Retina (tissue), 1 donor: ENCODE data around the gene OTUB1.
"Not testable (repeated sequence)": the region's sequence is repeated elsewhere in the genome, so short reads cannot be mapped to it uniquely, and the experiment has no call there.

ENCODE experiments used
- DNase-seq: peaks from one replicate; pipeline ENCODE4 v3.0.0-alpha.2; 2016

OTUB1 gene

GRCh38 chr11:64026575-64027205, 40.5 kb downstream of the OTUB1 start:
- DNase-seq: no peak

GRCh38 chr11:64027651-64028397, 41.6 kb downstream of the OTUB1 start:
- no peak for DNase-seq

DNA sequence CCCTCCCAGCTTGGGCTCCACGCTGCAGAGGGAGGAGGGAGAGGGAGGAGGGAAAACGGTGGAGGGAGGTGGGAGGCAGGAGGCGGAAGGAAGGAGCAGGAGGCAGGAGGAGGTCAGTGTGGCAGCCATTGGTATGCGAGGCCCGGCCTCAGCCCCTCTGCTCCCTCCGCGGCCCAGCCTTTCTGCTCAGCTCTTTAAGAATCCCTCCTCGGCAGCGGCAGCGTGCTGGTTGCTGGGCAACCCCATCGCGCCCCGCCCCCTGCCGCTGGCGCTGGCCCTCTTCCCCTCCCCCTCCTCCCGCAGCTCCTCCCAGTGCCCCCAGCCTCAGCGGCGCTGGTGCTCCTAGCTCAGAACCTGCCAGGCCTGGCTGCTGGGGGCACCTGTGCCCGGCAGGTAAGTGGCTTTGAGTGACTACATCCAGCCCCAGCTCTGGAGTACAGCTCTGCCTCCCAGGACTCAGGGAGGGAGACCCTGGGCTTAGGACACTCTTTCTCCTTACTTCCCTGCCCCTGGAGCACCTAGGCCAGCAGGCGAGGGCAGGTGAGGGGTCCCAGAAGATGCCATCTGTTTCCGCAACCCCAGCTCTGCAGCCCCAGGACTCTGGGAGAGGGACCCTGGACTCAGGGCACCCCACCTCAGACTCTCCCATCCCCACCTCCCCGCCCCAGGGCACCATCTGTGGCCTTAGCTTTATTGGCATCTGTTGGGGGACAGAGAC, 42.3 kb downstream of the OTUB1 start:
- DNase-seq: peak; percentile 82

- no peak for DNase-seq
Observed at GRCh38 chr11:64029773-64030172, 43.5 kb downstream of the OTUB1 start.

DNA sequence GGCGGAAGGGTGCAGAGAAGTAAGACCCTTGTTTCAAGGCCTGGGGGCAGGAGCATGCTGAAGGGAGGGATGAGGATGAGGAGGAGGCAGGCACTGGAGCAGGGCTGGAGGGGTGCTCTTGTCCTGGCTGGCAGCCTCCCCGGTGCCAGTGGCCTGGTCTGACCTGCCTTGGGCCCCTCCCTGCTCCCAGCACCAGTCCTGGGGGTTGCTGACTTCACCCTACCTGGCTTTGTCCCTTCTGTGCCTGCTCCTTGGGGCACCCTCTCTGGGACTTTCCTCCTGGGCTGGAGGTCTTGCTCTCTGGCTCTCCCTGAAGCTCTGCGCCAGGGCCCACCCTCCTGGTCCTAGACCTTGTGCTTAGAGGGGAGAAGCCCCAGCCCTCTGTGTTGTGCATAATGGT, 44.8 kb downstream of the OTUB1 start:
- DNase-seq: no peak

- no peak for DNase-seq
Observed at GRCh38 chr11:64032050-64032449, 45.8 kb downstream of the OTUB1 start.

DNA sequence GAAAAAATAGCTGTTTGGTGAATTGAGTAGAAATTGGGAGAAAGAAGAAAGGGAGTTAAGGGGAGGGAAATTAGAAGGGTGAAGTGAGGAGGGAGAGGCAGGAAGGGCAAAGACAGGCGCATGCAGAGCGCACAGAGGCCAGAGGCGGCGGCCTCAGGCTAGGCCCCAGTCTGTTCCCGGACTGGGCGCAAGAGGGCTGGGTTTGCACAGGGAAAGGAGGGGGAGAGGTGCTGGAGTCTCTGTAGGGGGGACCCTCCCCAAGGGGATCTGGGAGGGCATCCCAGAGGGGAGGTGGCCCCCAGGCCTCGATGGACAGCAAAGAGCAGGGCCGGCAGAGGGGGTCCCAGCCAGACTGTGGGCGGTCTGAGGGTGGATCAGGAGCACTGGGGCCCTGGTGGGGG, 48.2 kb downstream of the OTUB1 start:
- no peak for DNase-seq

- no peak for DNase-seq
Observed at GRCh38 chr11:64035081-64035524, 48.9 kb downstream of the OTUB1 start.

- DNase-seq: no peak
Observed at GRCh38 chr11:64035576-64035975, 49.3 kb downstream of the OTUB1 start, which contains the start of gene FLRT1. Gene FLRT1 (plus strand): TSS chr11:64035931. CDS start chr11:64116268, 80,337 bp downstream.

- peak; percentile 76 for DNase-seq
Observed at GRCh38 chr11:64036087-64037026, 50.1 kb downstream of the OTUB1 start.

DNA sequence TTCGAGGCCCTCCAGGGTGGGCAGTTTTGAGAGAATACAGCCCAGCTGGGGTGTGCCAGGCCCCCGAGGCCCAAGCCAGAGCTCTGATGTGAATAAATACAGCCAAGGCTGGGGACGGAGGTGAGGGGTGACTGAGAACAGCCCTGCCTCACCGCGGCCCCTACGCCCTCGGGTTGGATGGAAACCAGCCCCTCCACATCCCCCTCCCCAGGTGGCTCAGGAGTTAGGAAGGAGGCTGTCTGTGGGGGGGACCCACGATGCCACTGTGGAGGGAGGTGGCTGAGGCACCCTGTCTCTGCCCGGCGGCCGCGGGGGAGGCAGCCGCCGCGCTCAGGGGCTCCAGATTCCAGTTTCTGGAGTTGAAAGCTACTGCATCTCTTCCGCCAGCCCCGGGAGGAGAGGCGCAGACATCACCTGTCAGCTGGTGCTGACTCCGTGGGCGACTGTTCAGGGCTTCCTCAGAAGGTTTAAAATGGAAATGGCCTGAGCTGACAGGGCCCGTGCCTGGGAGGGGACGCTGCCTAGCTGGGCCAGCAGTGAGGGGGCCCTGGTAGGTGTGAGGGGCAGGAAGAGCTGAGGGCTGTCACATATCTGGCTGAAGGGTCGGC, 50.9 kb downstream of the OTUB1 start:
- DNase-seq: no peak

DNA sequence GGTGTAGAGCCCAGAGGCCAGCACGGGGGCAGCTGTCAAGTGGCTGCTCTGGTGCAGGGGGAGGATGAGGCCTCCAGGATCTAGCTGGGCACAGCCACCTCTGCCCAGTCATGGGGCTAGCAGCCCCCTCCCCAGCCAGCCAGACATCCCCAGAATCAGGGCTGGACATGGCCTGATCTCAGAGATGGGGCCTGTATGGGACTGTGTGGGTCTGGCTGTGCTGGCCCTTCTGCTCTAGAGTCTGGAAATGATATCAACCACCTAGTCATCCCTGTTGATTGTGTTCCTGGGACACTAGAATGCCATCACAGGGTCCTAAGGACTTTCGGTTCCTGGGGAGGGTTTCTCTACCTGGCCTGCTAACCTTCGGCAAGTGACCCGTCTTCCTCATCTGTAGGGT, 52.3 kb downstream of the OTUB1 start:
- no peak for DNase-seq

DNA sequence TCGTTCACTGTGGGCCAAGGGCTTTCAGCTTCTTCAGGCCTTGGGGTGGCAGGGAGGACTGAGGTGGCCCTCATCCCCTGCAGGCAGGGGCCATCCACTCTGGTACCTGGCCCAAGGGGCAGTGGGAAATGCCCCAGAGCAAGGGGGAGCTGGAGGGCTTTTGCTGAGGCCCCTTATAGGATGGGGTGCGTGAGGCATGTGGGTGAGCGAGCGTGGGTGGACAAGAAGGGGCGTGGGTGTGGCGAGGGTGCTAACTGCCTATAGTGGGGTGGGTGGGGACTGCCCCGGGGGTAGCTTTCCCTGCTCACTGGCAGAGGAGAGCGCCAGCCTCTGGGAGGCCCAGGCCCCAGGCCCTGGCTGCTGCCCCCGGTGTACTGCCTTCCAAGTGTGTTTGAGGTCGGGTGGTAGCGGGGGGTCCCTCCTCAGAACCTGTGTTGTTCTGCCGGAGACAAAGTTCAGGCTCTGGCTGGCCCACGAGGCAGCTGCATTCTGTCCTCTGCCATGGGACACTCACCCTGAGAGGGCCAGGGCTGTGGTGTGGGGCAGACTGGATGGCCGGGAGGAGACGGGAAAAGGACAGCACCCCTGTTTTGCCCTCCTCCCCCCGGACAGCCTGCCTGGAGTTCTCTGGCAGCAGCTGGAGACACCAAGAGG, 52.9 kb downstream of the OTUB1 start:
- DNase-seq: no peak

DNA sequence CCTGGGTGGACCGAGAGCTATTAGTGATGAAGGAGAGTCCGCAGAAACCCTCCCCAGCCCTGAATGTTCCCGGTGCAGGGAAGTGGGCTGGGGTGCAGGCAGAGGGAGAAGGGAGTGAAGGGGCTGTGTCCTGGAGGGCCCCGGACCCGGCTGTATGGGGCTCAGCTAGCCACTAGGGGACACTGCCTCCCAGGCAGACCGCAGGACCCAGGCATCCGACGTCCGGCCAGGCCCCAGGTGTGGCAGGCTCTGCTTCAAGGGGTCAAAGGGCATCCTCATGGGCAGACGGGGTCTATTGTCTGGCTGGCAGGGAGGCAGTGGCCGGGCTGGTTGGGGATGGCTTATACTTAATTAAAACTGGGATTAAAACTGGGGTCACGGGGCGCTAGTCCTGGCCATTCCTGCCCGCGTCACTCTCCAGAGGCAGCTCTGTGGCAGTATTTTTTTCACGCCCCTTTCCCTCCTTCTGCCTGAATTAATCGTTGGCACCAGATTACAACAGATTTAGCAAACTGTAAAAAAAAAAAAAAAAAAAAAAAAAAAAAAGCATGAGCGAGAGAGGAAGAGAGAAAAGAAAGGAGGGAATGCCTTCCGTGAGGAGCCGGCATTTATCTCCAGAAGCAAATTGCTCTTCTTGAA, 54.6 kb downstream of the OTUB1 start:
- peak; percentile 61 for DNase-seq

DNA sequence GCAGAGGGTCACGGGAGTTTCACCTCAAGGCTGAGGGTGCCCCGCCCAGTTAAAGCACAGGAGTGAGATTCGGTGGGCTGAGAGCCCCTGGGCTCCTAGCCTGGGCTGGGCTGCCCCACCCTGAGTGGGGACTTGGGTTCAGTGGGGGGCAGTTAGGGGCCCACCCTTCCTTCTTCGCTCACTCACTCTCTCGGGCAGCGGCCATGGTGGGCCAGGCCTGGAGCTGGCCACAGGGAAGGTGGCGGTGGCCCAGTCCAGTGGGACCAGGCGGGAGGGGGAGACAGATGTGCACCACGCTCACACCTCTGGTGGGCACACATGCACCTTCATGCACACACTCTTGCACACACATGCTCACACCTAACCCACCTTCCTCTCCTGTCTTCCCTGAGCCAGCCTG, 55.6 kb downstream of the OTUB1 start:
- no peak for DNase-seq

DNA sequence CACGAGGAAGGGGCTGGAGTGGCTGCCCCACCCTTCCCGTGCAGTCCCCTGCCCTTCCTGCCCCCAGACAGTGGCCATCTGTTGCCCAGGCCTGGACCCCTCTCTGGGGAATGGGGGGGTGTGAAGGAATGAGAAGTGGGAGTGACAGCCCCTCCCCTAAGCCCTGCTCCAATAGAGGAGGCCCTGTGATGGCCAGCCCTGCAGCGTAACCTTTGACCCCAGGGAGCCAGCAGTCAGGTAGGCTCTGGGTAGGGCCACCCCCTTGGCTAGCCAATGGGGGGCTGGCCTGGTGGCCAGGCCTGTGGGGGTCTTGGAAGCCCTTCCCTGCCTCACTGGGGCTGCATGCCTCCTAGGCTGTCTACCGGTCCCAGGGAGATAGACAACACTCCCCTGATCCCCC, 56.1 kb downstream of the OTUB1 start:
- DNase-seq: no peak

DNA sequence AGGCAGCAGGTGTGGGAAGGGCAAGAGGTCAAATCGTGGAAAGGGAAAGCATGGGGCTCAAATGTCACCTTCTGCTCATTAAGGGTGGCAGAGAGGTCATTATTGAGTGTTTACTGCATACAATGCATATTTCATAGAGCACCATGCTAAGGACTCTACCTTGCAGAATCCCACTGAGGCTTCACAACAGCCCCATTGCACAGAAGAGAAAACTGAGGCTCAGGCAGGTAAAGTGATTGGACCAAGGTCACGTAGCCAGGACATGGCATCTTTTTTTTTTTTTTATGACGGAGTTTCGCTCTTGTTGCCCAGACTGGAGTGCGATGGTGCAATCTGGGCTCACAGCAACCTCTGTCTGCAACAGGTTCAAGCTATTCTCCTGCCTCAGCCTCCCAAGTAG, 57.3 kb downstream of the OTUB1 start:
- DNase-seq: no peak

- peak; percentile 71 for DNase-seq
Observed at GRCh38 chr11:64044730-64045393, 58.6 kb downstream of the OTUB1 start.

DNA sequence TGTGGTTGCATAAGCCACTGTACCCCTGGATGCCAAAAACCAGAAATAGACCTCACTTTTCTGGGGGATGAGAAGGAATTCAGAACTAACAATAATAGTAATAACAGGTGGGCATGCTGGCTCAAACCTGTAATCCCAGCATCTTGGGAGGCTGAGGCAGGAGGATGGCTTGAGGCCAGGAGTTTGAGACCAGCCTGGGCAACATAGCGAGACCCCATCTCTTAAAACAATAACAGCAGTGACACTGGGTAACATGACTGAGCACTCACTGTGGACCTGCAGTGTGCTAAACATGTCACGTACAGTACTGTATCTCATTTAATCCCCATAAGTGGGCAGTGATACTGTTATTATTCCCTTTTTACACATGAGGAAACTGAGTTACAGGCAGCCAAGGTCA, 59.5 kb downstream of the OTUB1 start:
- DNase-seq: no peak

- DNase-seq: not testable (repeated sequence)
Observed at GRCh38 chr11:64047373-64047772, 61.1 kb downstream of the OTUB1 start.
